ENCODE data around the gene ZBED1. TPM values are rescaled to one million over a fixed set of nuclear protein-coding genes. Genes with fewer than 3 reads are reported as not detected.

The ZBED1 gene
- total and polyA plus RNA-seq, 2 experiments from 2014 or later, result 16.1 to 43.8 TPM

GRCh38 chrX:2503591-2504500 is 3.1 kb upstream of the ZBED1 start:
- Histone ChIP-seq H2AFZ (no peak overlapping the region), H3K4me2 (no peak overlapping the region), H4K20me1 (replicated peaks; ENCODE audit: insufficient read depth) (no peaks in the 10 kb centered on the region), H3K36me3 (ENCODE audit: insufficient read depth) (no peaks in the 10 kb centered on the region), H3K27ac (ENCODE audit: low read depth) (no peak overlapping the region), H3K27me3 (ENCODE audit: insufficient read depth) (no peaks in the 10 kb centered on the region), H3K4me1 (ENCODE audit: insufficient read depth) (peaks cover 9% of the 10 kb centered on the region; the same call in 1 of the 2 replicates), H3K4me3 (no peak overlapping the region), H3K79me2 (replicated peaks; ENCODE audit: insufficient read depth) (peaks cover 14% of the 10 kb centered on the region), H3F3A (replicated peaks; ENCODE audit: low read depth) (peaks cover 7% of the 10 kb centered on the region), H3K9me2 (ENCODE audit: insufficient read depth) (no peaks in the 10 kb centered on the region)
- Mint-ChIP-seq H3K27me3 (ENCODE audit: insufficient read depth, low read depth, poor library complexity) (peaks cover 15% of the 10 kb centered on the region), H3K27ac (peak overlapping the region; percentile 21; the same call in 1 of the 2 replicates), H3K4me3 (no peak overlapping the region), H3K9me3 (no peaks in the 10 kb centered on the region), H3K4me1 (peaks cover 5% of the 10 kb centered on the region; the same call in 2 of the 3 replicates), H3K36me3 (ENCODE audit: low read depth) (peaks cover 4% of the 10 kb centered on the region; the same call in 2 of the 3 replicates)
- ATAC-seq, result no peak
- no peak for DNase-seq (ENCODE audit: low spot score)
- no peak for TF ChIP-seq ETS1 (IDR thresholded peaks at IDR 0.05)
- TF ChIP-seq CREB1 (CRISPR knock-in tag; IDR thresholded peaks at IDR 0.05; ENCODE audit: low read depth), result no peak
- TF ChIP-seq EZH2 (IDR thresholded peaks at IDR 0.05; ENCODE audit: low read depth, unreplicated experiment), result no peak
- TF ChIP-seq STAT1 (IDR thresholded peaks at IDR 0.05; ENCODE audit: unreplicated experiment), result no peak
- no peak for TF ChIP-seq ZNF331 (CRISPR knock-in tag; IDR thresholded peaks at IDR 0.05; ENCODE audit: low read depth)
- no peak for TF ChIP-seq ZNF462 (CRISPR knock-in tag; IDR thresholded peaks at IDR 0.05)
- TF ChIP-seq CTCF (conservative IDR thresholded peaks at IDR 0.05; ENCODE audit: low read depth in 2 of 2), result no peak

Data from GM23338 (cell line).